H7 (cell line): ENCODE data around the gene KBTBD13. TPM values are rescaled to one million over a fixed set of nuclear protein-coding genes. Genes with fewer than 3 reads are reported as not detected.
"Not testable (repeated sequence)": the region's sequence is repeated elsewhere in the genome, so short reads cannot be mapped to it uniquely, and the experiment has no call there.

Experiments
- DNase-seq: peaks from one replicate; pipeline ENCODE4 v3.0.0; 2012
- H3K27me3 ChIP-seq: 2 replicates; pipeline ENCODE4 v1.6.0; 2011; ENCODE audit warnings: mild to moderate bottlenecking, low read length; ENCODE audit not compliant: control insufficient read depth, insufficient read depth
- H3K36me3 ChIP-seq: replicated peaks from 2 replicates; pipeline ENCODE4 v1.5.1; 2011; ENCODE audit warnings: low read length; ENCODE audit not compliant: control insufficient read depth, insufficient read depth
- H3K4me3 ChIP-seq: 2 replicates; pipeline ENCODE4 v1.5.1; 2011; ENCODE audit warnings: low read depth, mild to moderate bottlenecking, control low read depth, low read length, moderate library complexity; ENCODE audit not compliant: insufficient read depth
- total RNA-seq: library from RNA; depleted of rRNA; stranded (reverse); fragments of >200 nt; shearing (Covaris generic); gene quantifications from 2 replicates; pipeline ENCODE4 v1.2.3, GENCODE V29; 2014

The KBTBD13 gene
- total RNA-seq, 1 experiment from 2014 or later: 0.17 TPM

GRCh38 chr15:65041787-65042186 is 34.8 kb upstream of the KBTBD13 start:
- Histone ChIP-seq H3K27me3 (no peaks in the 10 kb centered on the region; the same call in 1 of the 2 replicates), H3K36me3 (no peaks in the 10 kb centered on the region), H3K4me3 (no peak overlapping the region)
- DNase-seq: no peak

GRCh38 chr15:65042776-65043327 is 33.7 kb upstream of the KBTBD13 start:
- Histone ChIP-seq H3K4me3 (no peak overlapping the region), H3K27me3 (no peaks in the 10 kb centered on the region; the same call in 1 of the 2 replicates), H3K36me3 (no peaks in the 10 kb centered on the region)
- no peak for DNase-seq

- H3K4me3 ChIP-seq, H3K36me3 ChIP-seq, DNase-seq, H3K27me3 ChIP-seq: not testable (repeated sequence)
Measured at GRCh38 chr15:65044218-65044617, 32.3 kb upstream of the KBTBD13 start.

- H3K4me3 ChIP-seq: no peak within 1 kb of the TSS
- H3K27me3 ChIP-seq: no peaks in the 10 kb centered on the region; the same call in 1 of the 2 replicates
- no peak for DNase-seq
- no peaks in the 10 kb centered on the region for H3K36me3 ChIP-seq
Measured at GRCh38 chr15:65044724-65045481, 31.6 kb upstream of the KBTBD13 start, which contains the start of gene SLC51B. Gene SLC51B (plus strand): TSS chr15:65045387. CDS start chr15:65050005, 4,618 bp downstream.

- H3K27me3 ChIP-seq: no peaks in the 10 kb centered on the region; the same call in 1 of the 2 replicates
- DNase-seq: no peak
- no peaks in the 10 kb centered on the region for H3K36me3 ChIP-seq
- no peak overlapping the region for H3K4me3 ChIP-seq
Measured at GRCh38 chr15:65048241-65048640, 28.3 kb upstream of the KBTBD13 start.

GRCh38 chr15:65049418-65049840 is 27.1 kb upstream of the KBTBD13 start:
- no peaks in the 10 kb centered on the region; the same call in 1 of the 2 replicates for H3K27me3 ChIP-seq
- H3K4me3 ChIP-seq: 0 out of 2 replicates have a peak overlapping the region, but pooled peaks have one; percentile 1
- DNase-seq: peak; percentile 98
- peaks cover under 1% of the 10 kb centered on the region; the same call in 1 of the 2 replicates for H3K36me3 ChIP-seq

GRCh38 chr15:65050270-65050669 is 26.3 kb upstream of the KBTBD13 start:
- H3K27me3 ChIP-seq: no peaks in the 10 kb centered on the region; the same call in 1 of the 2 replicates
- no peak for DNase-seq
- no peak overlapping the region for H3K4me3 ChIP-seq
- peaks cover 2% of the 10 kb centered on the region; the same call in 1 of the 2 replicates for H3K36me3 ChIP-seq

- H3K27me3 ChIP-seq: no peaks in the 10 kb centered on the region; the same call in 1 of the 2 replicates
- H3K36me3 ChIP-seq: peaks cover 2% of the 10 kb centered on the region; the same call in 1 of the 2 replicates
- DNase-seq: peak; percentile 7
- no peak overlapping the region for H3K4me3 ChIP-seq
Measured at GRCh38 chr15:65051266-65051665, 25.3 kb upstream of the KBTBD13 start.

- H3K36me3 ChIP-seq: peaks cover 3% of the 10 kb centered on the region
- no peak for DNase-seq
- no peaks in the 10 kb centered on the region; the same call in 1 of the 2 replicates for H3K27me3 ChIP-seq
- no peak overlapping the region for H3K4me3 ChIP-seq
Measured at GRCh38 chr15:65052956-65053355, 23.6 kb upstream of the KBTBD13 start.

GRCh38 chr15:65054333-65055200 is 22.0 kb upstream of the KBTBD13 start:
- Histone ChIP-seq H3K27me3 (no peaks in the 10 kb centered on the region; the same call in 1 of the 2 replicates), H3K4me3 (no peak overlapping the region), H3K36me3 (peaks cover 3% of the 10 kb centered on the region)
- peak; percentile 92 for DNase-seq

GRCh38 chr15:65055201-65055870 is 21.2 kb upstream of the KBTBD13 start:
- peak; percentile 13 for DNase-seq
- no peaks in the 10 kb centered on the region for H3K27me3 ChIP-seq
- H3K36me3 ChIP-seq: peaks cover 3% of the 10 kb centered on the region
- H3K4me3 ChIP-seq: no peak overlapping the region

- DNase-seq: peak; percentile 16
- H3K4me3 ChIP-seq: no peak overlapping the region
- H3K27me3 ChIP-seq: no peaks in the 10 kb centered on the region
- peaks cover 3% of the 10 kb centered on the region for H3K36me3 ChIP-seq
Measured at GRCh38 chr15:65056106-65056505, 20.4 kb upstream of the KBTBD13 start.

- Histone ChIP-seq H3K4me3 (no peak overlapping the region), H3K27me3 (no peaks in the 10 kb centered on the region), H3K36me3 (peaks cover 3% of the 10 kb centered on the region)
- peak; percentile 17 for DNase-seq
Measured at GRCh38 chr15:65056868-65057548, 19.5 kb upstream of the KBTBD13 start.
